Thyroid gland (tissue), 4 donors: ENCODE data around the gene DNMT3A. TPM values are rescaled to one million over a fixed set of nuclear protein-coding genes. Genes with fewer than 3 reads are reported as not detected.

ENCODE experiments used
- DNase-seq, 2 donors: peaks; one replicate each; pipeline ENCODE4 v3.0.0-alpha.2; 2019
- H3K27ac ChIP-seq, 3 donors: fragments of 200-600 bp; sonication (generic); 1 replicate in 2 of 3; 2 replicates in 1 of 3; pipeline ENCODE4 v1.5.1; 2016 to 2019; ENCODE audit warnings: mild to moderate bottlenecking in 1 of 3, moderate library complexity in 1 of 3
- H3K27me3 ChIP-seq: fragments of 200-600 bp; sonication (generic); one replicate; pipeline ENCODE4 v1.5.1; 2019
- H3K36me3 ChIP-seq, 2 donors: fragments of 200-600 bp; sonication (generic); one replicate each; pipeline ENCODE4 v1.5.1; 2016 to 2019
- H3K4me1 ChIP-seq, 2 donors: fragments of 200-600 bp; sonication (generic); one replicate each; pipeline ENCODE4 v1.5.1; 2017 to 2019
- H3K4me3 ChIP-seq, 3 donors: fragments of 200-600 bp; sonication (generic); replicated peaks in 1 of 3; 1 replicate in 2 of 3; 2 replicates in 1 of 3; pipeline ENCODE4 v1.5.1; 2016; ENCODE audit warnings: mild to moderate bottlenecking in 1 of 3
- H3K9me3 ChIP-seq: fragments of 200-600 bp; sonication (generic); one replicate; pipeline ENCODE4 v1.5.1; 2017
- CTCF ChIP-seq, 6 experiments: fragments of 200-600 bp in 3 of 6; fragments of 450-650 bp in 3 of 6; sonication (generic) in 3 of 6; IDR thresholded peaks; one replicate each; pipeline ENCODE4 v1.5.1; 2016 to 2019; ENCODE audit warnings: antibody characterized with exemption in 6 of 6, mild to moderate bottlenecking in 2 of 6, inconsistent platforms in 1 of 6, moderate library complexity in 1 of 6
- POLR2A ChIP-seq, 2 donors: fragments of 450-650 bp; IDR thresholded peaks; one replicate each; pipeline ENCODE4 v1.6.1; 2017; ENCODE audit warnings: antibody characterized with exemption in 2 of 2, mild to moderate bottlenecking in 2 of 2, moderate library complexity in 1 of 2
- WGBS, 2 donors: methylation state at CpG; one replicate each; pipeline ENCODE4 v1.1.5; 2017; 5-methylcytosine and 5-hydroxymethylcytosine counted together
- intact Hi-C: fragments of 100-400 bp; cut with DNase I; formaldehyde crosslinking; loops from one replicate; pipeline ENCODE4 v1.15.1; 2023
- total RNA-seq, 4 donors: library from RNA; depleted of rRNA; stranded (reverse); fragments of >200 nt; gene quantifications; one replicate each; pipeline ENCODE4 v1.2.3, GENCODE V29; 2016

Gene DNMT3A
- total RNA-seq, 4 donors from 2014 or later: 17.3 to 40.9 (median 18.8) TPM

GRCh38 chr2:25222477-25223121 lies 119.1 kb downstream of the DNMT3A start:
- no peaks in the 10 kb centered on the region for H3K27me3 ChIP-seq
- no peaks in the 10 kb centered on the region for H3K36me3 ChIP-seq
- H3K9me3 ChIP-seq: no peaks in the 10 kb centered on the region
- H3K4me3 ChIP-seq: no peak overlapping the region
- no peaks in the 10 kb centered on the region for H3K4me1 ChIP-seq
- H3K27ac ChIP-seq: no peak overlapping the region
- 74 to 87% methylated on average over 5 of the region's 5 CpGs for WGBS, 2 donors
- intact Hi-C loops: no loop called here
- no peak for TF ChIP-seq CTCF (IDR thresholded peaks at IDR 0.05)
- TF ChIP-seq POLR2A (IDR thresholded peaks at IDR 0.05): no peak
- DNase-seq: no peak

GRCh38 chr2:25221579-25221978 lies 120.1 kb downstream of the DNMT3A start:
- 91 to 96% methylated on average over 4 of the region's 4 CpGs for WGBS, 2 donors
- no peak overlapping the region for H3K4me3 ChIP-seq
- DNase-seq: no peak

GRCh38 chr2:25220313-25220712 lies 121.4 kb downstream of the DNMT3A start:
- H3K4me1 ChIP-seq: peaks cover 4 to 7% of the 10 kb centered on the region in 2 donors
- no peaks in the 10 kb centered on the region for H3K9me3 ChIP-seq
- H3K27me3 ChIP-seq: no peaks in the 10 kb centered on the region
- H3K27ac ChIP-seq: no peak overlapping the region
- intact Hi-C loops: no loop called here
- H3K36me3 ChIP-seq: no peaks in the 10 kb centered on the region
- no peak for DNase-seq
- WGBS, 2 donors: 82 to 86% methylated on average over 3 of the region's 3 CpGs
- no peak overlapping the region for H3K4me3 ChIP-seq
- no peak for TF ChIP-seq POLR2A (IDR thresholded peaks at IDR 0.05)
- TF ChIP-seq CTCF (IDR thresholded peaks at IDR 0.05): no peak

More at GRCh38 chr2:25221579-25221978, 120.1 kb downstream of the DNMT3A start:
- Histone ChIP-seq H3K27me3 (no peaks in the 10 kb centered on the region), H3K36me3 (no peaks in the 10 kb centered on the region), H3K27ac (no peak overlapping the region), H3K4me1 (peaks cover under 1 to 3% of the 10 kb centered on the region in 2 donors), H3K9me3 (no peaks in the 10 kb centered on the region)
- TF ChIP-seq POLR2A (IDR thresholded peaks at IDR 0.05) (no peak), CTCF (IDR thresholded peaks at IDR 0.05) (no peak)
- intact Hi-C loops: no loop called here

- intact Hi-C loops: no loop called here
- H3K4me1 ChIP-seq: peaks cover 4 to 7% of the 10 kb centered on the region in 2 donors
- no peak overlapping the region for H3K27ac ChIP-seq
- no peak for TF ChIP-seq POLR2A (IDR thresholded peaks at IDR 0.05)
- no peaks in the 10 kb centered on the region for H3K36me3 ChIP-seq
- H3K27me3 ChIP-seq: no peaks in the 10 kb centered on the region
- 51 to 63% methylated on average over 2 to 3 of the region's 3 CpGs for WGBS, 2 donors
- DNase-seq: no peak
- H3K9me3 ChIP-seq: no peaks in the 10 kb centered on the region
- H3K4me3 ChIP-seq: no peak overlapping the region
Observed at GRCh38 chr2:25219621-25220020, 122.1 kb downstream of the DNMT3A start.

GRCh38 chr2:25218100-25218499 lies 123.6 kb downstream of the DNMT3A start:
- H3K4me1 ChIP-seq: peaks cover 4 to 7% of the 10 kb centered on the region in 2 donors
- no peaks in the 10 kb centered on the region for H3K36me3 ChIP-seq
- H3K27me3 ChIP-seq: no peaks in the 10 kb centered on the region
- DNase-seq: no peak
- TF ChIP-seq POLR2A (IDR thresholded peaks at IDR 0.05) (no peak), CTCF (IDR thresholded peaks at IDR 0.05) (no peak)
- H3K9me3 ChIP-seq: no peaks in the 10 kb centered on the region
- no peak overlapping the region for H3K4me3 ChIP-seq
- WGBS, 2 donors: 96 to 98% methylated on average over 3 of the region's 3 CpGs
- intact Hi-C loops: no loop called here
- no peak overlapping the region for H3K27ac ChIP-seq
